ENCODE data around the gene ADGRB3.

ADGRB3 gene

DNA sequence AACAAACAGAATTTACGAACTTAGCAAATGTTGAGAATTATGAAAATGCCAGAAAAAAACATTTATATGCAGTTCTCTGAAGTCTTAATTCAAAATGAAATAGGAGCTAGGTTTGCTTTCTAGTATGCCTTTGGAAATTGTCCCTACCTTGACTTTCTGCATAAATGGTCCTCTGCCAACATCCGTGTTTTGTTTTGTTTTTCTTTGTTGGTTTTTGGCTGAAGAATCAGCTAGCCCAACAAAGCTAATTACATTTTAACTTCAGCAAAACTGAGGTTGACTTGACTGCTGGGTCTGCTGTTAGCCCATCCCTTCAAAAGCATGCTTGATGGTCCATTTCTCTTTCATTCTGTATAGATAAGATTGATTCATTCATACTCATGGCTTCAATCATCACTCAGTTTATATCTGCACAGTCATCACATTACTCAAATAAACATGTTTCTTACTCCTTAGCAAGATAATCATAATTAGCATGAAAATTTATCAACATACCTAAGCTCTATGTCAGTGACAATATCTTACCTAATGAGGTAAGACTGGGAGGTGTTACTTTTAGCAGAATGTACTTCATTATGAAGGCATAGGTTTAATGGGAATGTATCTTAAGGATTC, 76.4 kb downstream of the ADGRB3 start:
- Histone ChIP-seq H3K4me3 (no peak overlapping the region), H3K4me1 (no peaks in the 10 kb centered on the region), H3K9me3 (no peaks in the 10 kb centered on the region), H3K27ac (no peak overlapping the region), H3K27me3 (no peaks in the 10 kb centered on the region), H3K36me3 (no peaks in the 10 kb centered on the region)
- TF ChIP-seq CTCF (IDR thresholded peaks at IDR 0.05): no peak
- intact Hi-C loops (cut with DNase I; ENCODE audit: low total_unique reads): no loop called here
- DNase-seq: no peak

GRCh38 chr6:68716620-68717019, 81.5 kb downstream of the ADGRB3 start:
- Histone ChIP-seq H3K27me3 (no peaks in the 10 kb centered on the region), H3K36me3 (no peaks in the 10 kb centered on the region), H3K9me3 (no peaks in the 10 kb centered on the region), H3K4me1 (no peaks in the 10 kb centered on the region), H3K27ac (no peak overlapping the region), H3K4me3 (no peak overlapping the region)
- no peak for DNase-seq
- no peak for TF ChIP-seq CTCF (IDR thresholded peaks at IDR 0.05)
- intact Hi-C loops (cut with DNase I; ENCODE audit: low total_unique reads): no loop called here

DNA sequence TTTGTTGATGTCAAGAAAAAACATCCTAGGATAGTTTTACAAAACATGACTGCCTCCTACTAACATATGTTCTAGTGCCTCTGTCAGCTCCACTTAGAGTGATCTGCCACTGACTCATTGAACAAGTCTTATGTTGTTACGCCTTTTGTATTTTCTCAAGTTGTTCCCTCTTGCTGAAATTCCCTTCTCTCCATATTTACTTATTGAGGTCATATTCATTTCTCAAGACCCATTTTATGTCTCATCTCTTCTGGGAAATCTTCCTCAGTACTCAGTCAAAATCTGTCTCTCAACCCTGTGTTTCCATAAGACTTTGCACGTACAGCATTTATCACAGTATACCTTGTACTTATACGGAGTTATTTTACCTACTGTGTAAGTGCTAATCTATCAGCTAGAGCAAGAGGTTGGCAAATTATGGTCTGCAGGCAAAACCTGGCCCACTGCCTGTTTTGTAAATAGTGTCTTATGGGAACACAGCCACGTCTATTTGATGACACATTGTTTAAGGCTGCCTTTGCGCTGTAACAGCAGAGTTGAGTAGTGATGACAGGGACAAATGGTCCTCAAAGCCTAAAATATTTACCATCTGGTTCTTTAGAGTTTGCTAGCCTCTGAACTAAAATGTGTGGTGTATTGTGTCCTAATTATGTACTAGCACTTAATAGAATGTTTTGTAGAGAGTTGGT, 83.4 kb downstream of the ADGRB3 start:
- Histone ChIP-seq H3K9me3 (no peaks in the 10 kb centered on the region), H3K4me1 (no peaks in the 10 kb centered on the region), H3K27ac (no peak overlapping the region), H3K27me3 (no peaks in the 10 kb centered on the region), H3K4me3 (no peak overlapping the region), H3K36me3 (no peaks in the 10 kb centered on the region)
- no peak for TF ChIP-seq CTCF (IDR thresholded peaks at IDR 0.05)
- no peak for DNase-seq
- intact Hi-C loops (cut with DNase I; ENCODE audit: low total_unique reads): no loop called here

- DNase-seq: no peak
- Histone ChIP-seq H3K36me3 (no peaks in the 10 kb centered on the region), H3K9me3 (no peaks in the 10 kb centered on the region), H3K4me3 (no peak overlapping the region), H3K27me3 (no peaks in the 10 kb centered on the region), H3K27ac (no peak overlapping the region), H3K4me1 (no peaks in the 10 kb centered on the region)
- TF ChIP-seq CTCF (IDR thresholded peaks at IDR 0.05): no peak
- intact Hi-C loops (cut with DNase I; ENCODE audit: low total_unique reads): no loop called here
Observed at GRCh38 chr6:68719761-68720160, 84.7 kb downstream of the ADGRB3 start.

GRCh38 chr6:68722891-68723527, 87.9 kb downstream of the ADGRB3 start:
- Histone ChIP-seq H3K27me3 (no peaks in the 10 kb centered on the region), H3K27ac (no peak overlapping the region), H3K4me1 (no peaks in the 10 kb centered on the region), H3K9me3 (no peaks in the 10 kb centered on the region), H3K4me3 (no peak overlapping the region), H3K36me3 (no peaks in the 10 kb centered on the region)
- TF ChIP-seq CTCF (IDR thresholded peaks at IDR 0.05): no peak
- no peak for DNase-seq
- intact Hi-C loops (cut with DNase I; ENCODE audit: low total_unique reads): no loop called here
